Prostate gland (tissue), 2 donors: ENCODE data around the gene GRAMD1B.

Experiments
- CTCF ChIP-seq, 4 experiments: fragments of 200-600 bp in 2 of 4; fragments of 450-650 bp in 2 of 4; sonication (generic) in 2 of 4; IDR thresholded peaks; 1 replicate in 3 of 4; 2 replicates in 1 of 4; pipeline ENCODE4 v1.5.1; 2016 to 2019; ENCODE audit warnings: antibody characterized with exemption in 4 of 4, mild to moderate bottlenecking in 2 of 4, moderate library complexity in 2 of 4
- POLR2A ChIP-seq: fragments of 450-650 bp; IDR thresholded peaks from one replicate; pipeline ENCODE4 v1.6.1; 2016; ENCODE audit warnings: antibody characterized with exemption, mild to moderate bottlenecking

GRCh38 chr11:123551079-123551478 is 121.0 kb downstream of the GRAMD1B start:
- TF ChIP-seq CTCF (IDR thresholded peaks at IDR 0.05): no peak
- TF ChIP-seq POLR2A: no peak
